Endodermal cell (in vitro differentiated cells): ENCODE measurements around the gene RAB7B. TPM values are rescaled to one million over a fixed set of nuclear protein-coding genes. Genes with fewer than 3 reads are reported as not detected.

ENCODE experiments used
- DNase-seq: peaks from one replicate; pipeline ENCODE4 v3.0.0-alpha.2; 2017
- H3K27ac ChIP-seq: 2 replicates; pipeline ENCODE4 v1.5.1; 2013; ENCODE audit warnings: mild to moderate bottlenecking, low read depth, low read length, moderate library complexity
- H3K27me3 ChIP-seq: 2 replicates; pipeline ENCODE4 v1.6.1; 2013; ENCODE audit warnings: mild to moderate bottlenecking, low read length, moderate library complexity; ENCODE audit not compliant: insufficient read depth, control insufficient read depth, poor library complexity, severe bottlenecking
- H3K36me3 ChIP-seq: 2 replicates; pipeline ENCODE4 v1.7.0; 2013; ENCODE audit warnings: mild to moderate bottlenecking, low read length, moderate library complexity; ENCODE audit not compliant: control insufficient read depth, insufficient read depth
- H3K4me1 ChIP-seq: one replicate; pipeline ENCODE4 v1.7.0; 2013; ENCODE audit warnings: low read length; ENCODE audit not compliant: control insufficient read depth, insufficient read depth
- H3K4me3 ChIP-seq: 2 replicates; pipeline ENCODE4 v1.5.1; 2013; ENCODE audit warnings: mild to moderate bottlenecking, low read length, moderate library complexity
- H3K9ac ChIP-seq: 2 replicates; pipeline ENCODE4 v1.6.1; 2013; ENCODE audit warnings: mild to moderate bottlenecking, low read length, moderate library complexity; ENCODE audit not compliant: poor library complexity, severe bottlenecking; ENCODE audit errors: extremely low read depth
- H3K9me3 ChIP-seq: 2 replicates; pipeline ENCODE4 v1.6.1; 2013; ENCODE audit warnings: mild to moderate bottlenecking, low read length, moderate library complexity; ENCODE audit not compliant: control insufficient read depth
- H3K27ac Mint-ChIP-seq: 2 replicates; pipeline ENCODE4 v1.8.0; 2020; ENCODE audit warnings: mixed read lengths
- H3K27me3 Mint-ChIP-seq: 2 replicates; pipeline ENCODE4 v1.8.0; 2021; ENCODE audit warnings: mild to moderate bottlenecking, mixed read lengths; ENCODE audit not compliant: insufficient read depth
- H3K36me3 Mint-ChIP-seq: 2 replicates; pipeline ENCODE4 v1.8.0; 2020; ENCODE audit warnings: low read depth, mixed read lengths
- H3K4me1 Mint-ChIP-seq: 2 replicates; pipeline ENCODE4 v1.8.0; 2020; ENCODE audit warnings: mixed read lengths
- H3K4me3 Mint-ChIP-seq: 2 replicates; pipeline ENCODE4 v1.8.0; 2020; ENCODE audit warnings: mild to moderate bottlenecking, moderate library complexity, mixed read lengths
- H3K9me3 Mint-ChIP-seq: 2 replicates; pipeline ENCODE4 v1.8.0; 2020; ENCODE audit warnings: mild to moderate bottlenecking, mixed read lengths
- CTCF ChIP-seq: fragments of 200-600 bp; sonication (generic); conservative IDR thresholded peaks from 2 replicates; pipeline ENCODE4 v1.5.0; 2021; ENCODE audit warnings: antibody characterized with exemption, mild to moderate bottlenecking
- WGBS, 2 experiments: methylation state at CpG; one replicate each; pipeline versions ENCODE4 v1.1.5 to v1.1.7; 2013; ENCODE audit warnings: missing lambda C conversion rate in 2 of 2, mixed read lengths in 1 of 2; ENCODE audit not compliant: insufficient coverage in 1 of 2, insufficient read length in 1 of 2; 5-methylcytosine and 5-hydroxymethylcytosine counted together
- total RNA-seq, 2 donors: library from RNA; stranded (reverse); fragmentation: NEBNext Ultra II Directional in 1 of 2; extraction: Animal tissue kit (Norgen Biotek cat#: 25700) in 1 of 2; gene quantifications; 2 replicates in 1 of 2; 3 replicates in 1 of 2; pipeline ENCODE4 v1.2.1, GENCODE V29; 2021

The RAB7B gene
- total RNA-seq, 2 donors from 2014 or later: not detected

- WGBS, 2 experiments: 92 to 96% methylated on average over 2 to 11 of the region's 11 CpGs
- H3K4me3 Mint-ChIP-seq: no peak within 1 kb of the TSS
- H3K27ac Mint-ChIP-seq: no peak within 1 kb of the TSS
Measured at GRCh38 chr1:206023695-206024094, 20.5 kb upstream of the RAB7B start, which contains the start of gene CTSE. TSS of gene CTSE (minus strand) at chr1:206023895. CDS start at chr1:206023791, 104 bp downstream.

GRCh38 chr1:206022766-206023165 lies 19.6 kb upstream of the RAB7B start:
- peaks cover 1% of the 10 kb centered on the region for H3K27me3 Mint-ChIP-seq
- H3K9me3 ChIP-seq: no peaks in the 10 kb centered on the region
- H3K4me1 ChIP-seq: peaks cover 11% of the 10 kb centered on the region
- H3K4me3 Mint-ChIP-seq: no peak overlapping the region
- no peak for TF ChIP-seq CTCF
- peaks cover 8% of the 10 kb centered on the region for H3K4me1 Mint-ChIP-seq
- WGBS, 2 experiments: 93 to 97% methylated on average over 4 to 7 of the region's 7 CpGs
- DNase-seq: no peak
- H3K9ac ChIP-seq: no peak overlapping the region
- H3K27me3 ChIP-seq: no peaks in the 10 kb centered on the region
- H3K4me3 ChIP-seq: no peak overlapping the region
- no peak overlapping the region for H3K27ac ChIP-seq
- H3K36me3 Mint-ChIP-seq: no peaks in the 10 kb centered on the region
- no peaks in the 10 kb centered on the region for H3K9me3 Mint-ChIP-seq
- H3K27ac Mint-ChIP-seq: no peak overlapping the region
- no peaks in the 10 kb centered on the region for H3K36me3 ChIP-seq

More at GRCh38 chr1:206023695-206024094, 20.5 kb upstream of the RAB7B start, which contains the start of gene CTSE:
- H3K36me3 ChIP-seq: no peaks in the 10 kb centered on the region
- no peaks in the 10 kb centered on the region for H3K9me3 ChIP-seq
- H3K27me3 ChIP-seq: peaks cover 3% of the 10 kb centered on the region
- TF ChIP-seq CTCF: no peak
- peaks cover 11% of the 10 kb centered on the region for H3K4me1 ChIP-seq
- no peak within 1 kb of the TSS for H3K27ac ChIP-seq
- Mint-ChIP-seq H3K4me1 (peaks cover 8% of the 10 kb centered on the region), H3K9me3 (no peaks in the 10 kb centered on the region), H3K27me3 (no peaks in the 10 kb centered on the region), H3K36me3 (no peaks in the 10 kb centered on the region)
- no peak within 1 kb of the TSS for H3K9ac ChIP-seq
- no peak for DNase-seq
- no peak within 1 kb of the TSS for H3K4me3 ChIP-seq

GRCh38 chr1:206021626-206022365 lies 18.6 kb upstream of the RAB7B start:
- 90 to 95% methylated on average over 2 to 4 of the region's 4 CpGs for WGBS, 2 experiments
- Histone ChIP-seq H3K4me3 (no peak overlapping the region), H3K4me1 (peaks cover 11% of the 10 kb centered on the region), H3K27ac (no peak overlapping the region), H3K9me3 (no peaks in the 10 kb centered on the region), H3K9ac (no peak overlapping the region), H3K27me3 (no peaks in the 10 kb centered on the region), H3K36me3 (no peaks in the 10 kb centered on the region)
- Mint-ChIP-seq H3K36me3 (no peaks in the 10 kb centered on the region), H3K27me3 (peaks cover 4% of the 10 kb centered on the region), H3K4me3 (no peak overlapping the region), H3K9me3 (no peaks in the 10 kb centered on the region), H3K27ac (no peak overlapping the region), H3K4me1 (peaks cover 8% of the 10 kb centered on the region)
- no peak for DNase-seq
- no peak for TF ChIP-seq CTCF
